Measurements from ENCODE around the gene C3.
"Not testable (repeated sequence)": the region's sequence is repeated elsewhere in the genome, so short reads cannot be mapped to it uniquely, and the experiment has no call there.

The C3 gene

DNA sequence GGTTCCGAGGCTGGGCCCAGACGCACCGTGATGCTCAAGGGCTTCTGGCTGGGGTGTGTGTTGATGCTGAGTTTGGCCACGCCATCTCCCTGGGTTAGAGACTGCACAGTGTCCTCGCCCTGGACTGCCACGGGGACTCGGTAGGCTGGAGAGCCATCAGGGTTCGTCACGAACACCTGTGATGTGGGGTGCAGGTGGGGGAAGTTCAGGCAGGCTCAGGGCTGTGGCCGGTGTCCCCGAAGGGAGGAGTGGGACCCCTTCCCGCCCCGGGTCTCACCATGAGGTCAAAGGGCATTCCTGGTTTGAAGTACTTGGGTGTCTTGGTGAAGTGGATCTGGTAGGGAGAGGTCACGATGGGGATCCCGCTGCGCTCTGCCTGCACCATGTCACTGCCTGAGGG is 8.2 kb downstream of the C3 start:
- DNase-seq, result no peak

DNA sequence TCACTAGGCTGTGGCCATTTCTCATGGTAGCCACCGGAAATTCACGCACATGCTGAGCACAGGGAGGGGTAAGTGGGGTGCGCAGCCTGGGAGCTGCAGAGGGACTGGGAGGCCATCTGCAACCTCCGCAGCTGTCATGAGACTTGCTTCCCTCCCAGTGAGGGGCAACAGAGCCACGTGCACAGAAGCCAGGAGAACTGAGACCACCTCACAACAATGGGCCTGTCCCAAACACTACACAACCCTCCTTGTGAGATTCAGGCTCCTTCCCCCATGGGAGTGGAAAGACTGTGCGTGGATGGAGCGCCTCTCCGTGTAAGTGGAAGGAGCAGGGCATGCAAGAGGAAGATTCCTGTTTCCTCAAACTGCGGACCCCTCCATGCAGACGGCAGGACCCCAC is 8.8 kb downstream of the C3 start:
- DNase-seq, result no peak

DNA sequence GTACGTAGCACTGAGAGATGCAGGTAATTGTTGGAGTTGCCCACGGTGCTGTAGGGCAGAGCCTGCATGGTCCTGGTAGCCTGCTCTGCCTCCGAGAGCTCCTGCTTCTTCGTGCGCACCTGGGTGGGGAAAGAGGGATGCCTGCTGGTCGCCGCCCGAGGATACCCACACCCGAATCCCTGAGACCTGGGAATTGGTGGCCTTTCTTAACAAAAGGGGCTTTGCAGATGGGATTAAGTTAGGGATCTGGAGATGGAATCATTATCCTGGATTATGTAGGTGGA is 9.4 kb downstream of the C3 start:
- DNase-seq, result no peak

DNA sequence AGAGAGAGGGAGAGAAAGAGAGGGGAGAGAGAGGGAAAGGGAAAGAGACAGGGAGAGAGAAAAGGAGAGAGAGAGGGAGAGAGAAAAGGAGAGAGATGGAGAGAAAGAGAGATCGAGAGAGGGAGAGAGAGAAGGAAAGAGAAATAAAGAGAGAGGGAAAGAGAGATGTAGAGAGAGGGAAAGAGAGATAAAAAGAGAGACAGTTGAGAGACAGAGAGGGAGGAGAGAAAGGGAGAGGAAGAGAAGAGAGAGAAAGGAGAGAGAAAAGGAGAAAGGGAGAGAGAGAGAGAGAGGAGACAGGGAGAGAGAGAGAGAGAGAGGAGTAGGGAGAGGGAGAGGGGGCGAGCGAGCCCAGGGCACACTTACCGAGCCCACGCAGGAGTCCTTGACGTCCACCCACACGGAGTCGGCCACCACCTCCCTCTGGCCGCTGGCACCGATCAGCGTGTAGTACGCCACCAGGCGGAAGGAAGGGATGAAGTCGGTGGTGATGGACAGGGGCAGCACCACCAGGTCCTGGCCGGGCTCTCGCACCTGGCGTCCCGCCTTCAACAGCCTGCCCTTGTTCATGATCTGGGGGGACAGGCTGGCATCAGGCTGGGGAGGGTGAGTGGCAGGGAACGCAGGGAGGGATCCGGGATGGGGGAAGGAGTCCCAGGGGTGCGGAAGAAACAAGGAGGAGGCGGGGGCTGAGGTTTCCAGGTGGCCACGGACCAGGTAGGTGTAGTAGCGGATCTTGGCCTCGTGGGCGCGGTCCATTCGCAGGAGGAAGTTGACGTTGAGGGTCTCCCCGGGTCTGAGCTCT is 10.0 kb downstream of the C3 start:
- no peak for DNase-seq

DNA sequence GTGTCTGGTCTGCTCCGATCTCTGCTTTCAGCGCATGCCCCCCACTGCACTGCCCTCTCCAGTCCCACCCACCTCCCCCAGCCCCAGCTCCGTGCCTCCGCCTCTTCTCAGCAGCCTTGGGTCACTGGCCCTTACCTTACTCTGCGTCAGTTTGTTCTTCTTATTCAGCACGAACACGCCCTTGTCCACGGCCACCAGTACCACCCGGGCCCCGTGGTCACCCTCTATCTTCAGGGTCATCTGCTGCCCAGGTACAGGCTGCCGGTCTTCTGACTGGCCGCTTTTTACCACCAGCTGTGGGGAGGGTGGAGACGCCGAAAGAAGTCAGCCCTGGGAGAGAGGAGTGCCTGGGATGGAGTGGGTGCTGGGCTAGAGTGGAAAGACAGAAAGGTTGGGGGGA is 10.9 kb downstream of the C3 start:
- no peak for DNase-seq

DNA sequence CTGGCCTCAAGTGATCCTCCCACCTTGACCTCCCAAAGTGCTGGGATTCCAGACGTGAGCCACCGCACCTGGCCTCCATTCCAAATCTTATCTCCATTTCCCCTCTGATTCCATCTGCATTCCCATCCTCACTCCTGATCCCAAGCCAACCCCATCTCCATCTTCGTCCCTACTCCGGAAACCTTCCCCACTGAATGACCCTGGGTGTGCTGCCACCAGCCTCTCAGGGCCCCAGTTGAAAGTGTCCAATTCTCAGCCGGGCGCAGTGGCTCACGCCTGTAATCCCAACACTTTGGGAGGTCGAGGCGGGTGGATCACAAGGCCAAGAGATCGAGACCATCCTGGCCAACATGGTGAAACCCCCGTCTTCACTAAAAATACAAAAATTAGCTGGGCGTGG is 11.5 kb downstream of the C3 start:
- not testable (repeated sequence) for DNase-seq

DNA sequence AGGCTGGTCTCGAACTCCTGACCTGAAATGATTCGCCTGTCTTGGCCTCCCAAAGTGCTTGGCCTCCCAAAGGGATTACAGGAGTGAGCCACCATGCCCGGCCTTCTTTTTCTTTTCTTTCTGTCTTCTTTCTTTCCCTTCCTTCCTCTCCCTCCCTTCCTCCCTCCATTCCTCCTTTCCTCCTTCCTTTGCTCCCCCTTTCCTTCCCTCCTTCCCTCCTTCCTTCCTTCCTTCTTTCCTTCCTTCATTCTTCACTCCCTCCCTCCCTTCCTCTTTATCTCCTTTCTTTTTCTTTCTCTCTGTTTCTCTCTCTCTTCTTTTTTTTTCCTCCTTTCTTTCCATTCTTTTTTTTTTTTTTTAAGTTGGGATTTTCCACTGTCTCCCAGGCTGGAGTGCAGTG is 12.1 kb downstream of the C3 start:
- DNase-seq, result no peak

DNA sequence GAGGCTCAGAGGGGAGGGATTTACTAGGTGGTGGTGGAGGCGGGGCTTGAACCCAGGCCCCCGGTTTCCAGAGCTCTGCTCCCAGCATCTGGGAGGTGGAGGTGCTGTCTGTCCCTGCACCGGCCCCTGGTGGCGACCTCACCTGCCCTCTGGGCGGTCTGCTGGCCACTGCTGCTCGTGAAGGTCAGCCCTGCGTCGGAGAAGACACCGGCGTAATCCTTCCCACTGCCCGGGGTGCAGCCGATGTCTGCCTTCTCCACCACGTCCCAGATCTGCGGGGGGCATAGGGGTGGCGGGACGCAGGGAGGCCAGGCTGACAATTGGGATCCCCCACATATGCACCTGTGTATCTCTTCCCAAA is 12.8 kb downstream of the C3 start:
- no peak for DNase-seq

DNA sequence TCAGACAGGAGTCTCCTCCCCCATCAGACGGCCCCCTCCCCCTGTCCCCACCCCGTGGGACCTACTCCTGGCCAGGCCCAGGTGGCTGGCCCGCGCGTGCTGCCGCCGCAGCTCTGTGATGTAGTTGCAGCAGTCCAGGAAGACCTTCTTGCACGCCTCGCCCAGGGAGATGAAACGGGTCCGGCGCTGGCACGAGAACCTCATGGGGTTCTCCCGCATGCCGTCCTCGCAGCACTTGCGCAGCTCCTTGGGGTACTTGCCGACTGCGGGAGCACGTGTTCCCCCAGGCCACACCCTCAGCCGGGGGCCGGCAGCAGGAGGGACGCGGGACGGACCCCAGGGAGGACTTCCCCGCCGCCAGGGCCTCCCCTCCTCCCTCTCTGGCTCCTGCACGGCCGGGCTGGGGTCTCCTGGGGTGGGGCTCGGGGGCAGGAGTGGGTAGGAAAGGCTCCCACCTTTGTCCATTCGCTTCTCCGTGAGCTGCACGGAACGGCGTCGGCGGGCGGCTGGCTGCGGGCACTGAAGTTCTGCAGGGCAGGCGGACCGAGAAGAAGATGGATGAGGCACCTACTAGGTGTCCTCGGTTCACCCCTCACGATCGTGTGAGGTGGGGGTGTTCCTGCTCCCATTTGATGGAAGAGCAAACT is 13.3 kb downstream of the C3 start:
- DNase-seq, result no peak

DNA sequence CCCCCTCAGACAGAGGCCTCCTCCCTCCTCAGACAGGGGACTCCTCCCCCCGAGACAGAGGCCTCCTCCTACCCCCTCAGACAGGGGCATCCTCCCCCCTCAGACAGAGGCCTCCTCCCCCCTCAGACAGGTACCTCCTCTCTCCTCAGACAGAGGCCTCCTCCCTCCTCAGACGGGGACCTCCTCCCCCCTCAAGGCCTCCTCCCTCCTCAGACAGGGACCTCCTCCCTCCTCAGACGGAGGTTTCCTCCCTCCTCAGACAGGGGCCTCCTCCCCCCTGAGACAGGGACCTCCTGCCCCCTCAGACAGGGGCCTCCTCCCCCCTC is 13.9 kb downstream of the C3 start:
- no peak for DNase-seq

DNA sequence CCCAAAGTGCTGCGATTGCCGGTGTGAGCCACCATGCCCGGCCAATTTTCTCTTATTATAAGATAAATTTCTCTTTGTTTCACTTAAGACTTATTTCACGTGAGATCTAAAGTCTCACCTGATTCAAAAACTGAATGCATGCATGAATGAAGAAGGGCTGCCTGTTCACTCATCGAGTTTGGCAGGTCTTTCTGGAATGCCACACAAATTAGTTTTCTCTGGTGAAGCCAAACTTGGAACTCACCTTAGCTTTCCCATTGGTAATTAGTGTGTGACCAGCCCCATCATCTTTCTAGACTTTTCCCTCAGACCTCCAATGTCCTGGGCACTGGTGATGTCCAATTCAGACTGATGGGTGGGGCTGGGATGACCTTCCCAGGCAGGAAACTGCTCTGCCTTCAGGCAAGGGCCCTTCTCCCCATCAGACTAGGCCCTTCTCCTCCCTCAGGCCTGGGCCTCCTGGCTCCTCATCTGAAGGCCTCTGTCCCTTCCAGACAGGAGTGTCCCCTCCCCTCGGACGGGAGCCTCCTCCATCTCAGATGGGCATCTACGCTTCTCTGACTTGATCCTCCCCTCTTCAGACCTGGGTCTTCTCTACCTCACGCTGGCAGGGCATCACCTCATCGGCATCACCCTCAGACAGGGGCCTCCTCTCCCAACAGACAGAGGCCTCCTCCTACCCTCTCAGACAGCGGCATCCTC is 14.4 kb downstream of the C3 start:
- no peak for DNase-seq

DNA sequence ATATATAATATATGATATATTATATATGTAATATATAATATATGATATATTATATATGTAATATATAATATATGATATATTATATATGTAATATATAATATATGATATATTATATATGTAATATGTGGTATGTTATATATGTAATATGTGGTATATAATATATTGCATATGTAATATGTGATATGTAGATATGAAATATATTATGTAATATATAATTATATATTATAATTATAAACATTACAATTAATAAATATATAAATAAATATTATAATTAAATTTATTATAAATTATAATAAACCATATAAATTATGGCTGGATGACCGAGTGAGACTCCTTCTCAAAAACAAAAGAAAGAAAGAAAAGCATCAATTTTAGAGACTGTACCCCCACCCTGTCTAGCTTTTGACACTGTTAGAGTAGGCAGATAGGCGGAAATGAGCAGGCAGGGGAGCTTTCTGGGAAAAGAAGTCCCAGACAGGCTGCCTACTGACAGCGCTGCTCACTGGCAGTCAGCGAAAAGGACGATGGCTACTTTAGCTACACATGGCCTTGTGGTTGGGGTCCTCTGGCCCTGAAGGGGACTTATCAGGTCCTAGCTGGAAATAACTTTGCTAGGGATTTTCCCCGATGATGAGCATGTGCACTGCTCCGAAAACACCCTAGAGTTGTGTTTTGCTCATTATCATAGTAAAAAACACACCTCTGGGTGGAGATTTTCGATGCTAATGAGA is 19.7 kb downstream of the C3 start:
- no peak for DNase-seq

DNA sequence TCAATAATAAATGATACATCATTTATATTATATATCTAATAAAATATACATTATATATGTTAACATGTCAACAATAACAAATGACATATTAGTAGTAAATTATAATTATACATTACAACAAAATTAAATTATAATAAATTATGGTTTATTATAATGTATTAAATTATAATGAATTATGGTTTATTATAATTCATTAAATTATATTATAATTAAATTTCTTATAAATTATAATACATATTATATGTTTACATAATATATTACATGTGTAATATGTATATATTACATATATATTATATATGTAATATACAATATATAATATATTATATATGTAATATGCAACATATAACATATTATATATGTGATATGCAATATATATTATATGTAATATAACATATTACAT is 20.5 kb downstream of the C3 start:
- DNase-seq, result no peak

DNA sequence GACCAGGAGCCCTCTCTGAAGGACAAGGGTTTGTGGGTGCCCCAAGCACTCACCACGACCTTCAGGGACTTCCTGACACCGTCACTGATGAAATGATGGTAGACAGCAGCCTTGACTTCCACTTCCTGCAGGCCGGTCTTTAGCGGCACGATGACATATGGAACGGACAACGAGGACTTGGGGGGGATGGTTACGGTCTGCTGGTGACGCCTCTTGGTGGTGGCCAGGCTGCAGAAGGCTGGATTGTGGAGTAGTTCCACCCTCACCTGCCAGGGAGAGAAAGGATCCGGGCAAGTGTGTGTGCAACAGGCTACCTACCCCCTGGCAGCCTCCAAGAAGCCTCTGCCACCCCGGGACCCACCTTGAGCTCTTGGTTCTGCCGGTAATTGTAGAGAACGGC is 23.2 kb downstream of the C3 start:
- no peak for DNase-seq

DNA sequence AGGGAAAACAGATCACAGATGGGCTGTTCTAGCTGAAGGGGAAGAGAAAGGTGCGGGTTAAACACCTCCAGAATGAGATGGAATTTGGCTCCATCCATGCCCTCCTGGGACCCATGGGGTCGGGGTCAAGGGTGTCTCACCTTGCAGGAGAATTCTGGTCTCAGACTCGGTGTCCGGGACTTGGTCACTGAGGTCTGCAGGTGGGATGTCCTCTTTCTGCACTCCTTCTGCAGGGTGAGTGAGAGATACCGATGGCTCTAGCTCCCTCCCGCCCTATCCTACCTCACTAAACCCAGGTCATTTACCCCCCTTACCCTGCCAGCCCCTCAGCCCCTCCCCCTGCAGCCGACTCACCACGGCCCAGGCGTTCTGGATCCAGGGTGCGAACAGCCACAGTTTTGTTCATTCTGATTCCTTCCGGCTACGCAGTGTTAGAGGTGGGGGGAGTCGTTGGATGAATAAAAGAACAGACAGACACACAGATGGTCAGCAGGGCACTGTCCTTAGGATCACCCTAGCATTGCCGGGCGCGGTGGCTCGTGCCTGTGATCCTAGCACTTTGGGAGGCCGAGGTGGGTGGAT is 24.1 kb downstream of the C3 start:
- no peak for DNase-seq

DNA sequence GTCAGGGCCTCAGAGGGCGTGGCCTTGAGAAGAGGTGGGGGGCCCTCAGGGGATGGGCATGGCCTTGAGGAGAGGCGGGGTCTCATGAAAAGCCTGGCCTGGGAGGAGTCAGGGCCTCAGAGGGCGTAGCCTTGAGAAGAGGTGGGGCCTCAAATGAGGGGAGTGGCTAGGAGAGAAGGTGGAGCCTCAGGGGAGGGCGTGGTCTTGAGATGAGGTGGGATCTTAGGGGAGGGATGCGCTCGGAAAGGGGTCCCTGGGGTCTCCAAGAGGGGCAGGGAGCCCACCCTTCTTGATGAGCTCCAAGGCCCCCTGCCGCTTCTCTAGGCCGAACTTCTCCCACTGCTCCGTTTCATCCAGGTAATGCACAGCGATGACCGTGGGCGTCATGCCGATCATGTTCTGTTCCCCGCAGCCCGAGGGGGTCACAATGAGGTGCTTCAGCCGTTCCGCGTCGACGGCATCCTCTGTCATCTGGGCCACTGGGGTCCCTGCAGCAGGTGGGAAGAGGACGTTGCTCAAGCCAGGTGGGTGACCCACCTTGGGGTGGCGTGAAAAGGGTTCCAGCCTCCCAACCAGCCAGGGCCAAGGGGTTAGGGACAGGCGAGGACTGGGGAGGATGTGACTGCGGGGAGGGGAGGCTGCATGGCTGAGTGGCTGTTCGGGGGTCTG is 26.2 kb downstream of the C3 start:
- no peak for DNase-seq

DNA sequence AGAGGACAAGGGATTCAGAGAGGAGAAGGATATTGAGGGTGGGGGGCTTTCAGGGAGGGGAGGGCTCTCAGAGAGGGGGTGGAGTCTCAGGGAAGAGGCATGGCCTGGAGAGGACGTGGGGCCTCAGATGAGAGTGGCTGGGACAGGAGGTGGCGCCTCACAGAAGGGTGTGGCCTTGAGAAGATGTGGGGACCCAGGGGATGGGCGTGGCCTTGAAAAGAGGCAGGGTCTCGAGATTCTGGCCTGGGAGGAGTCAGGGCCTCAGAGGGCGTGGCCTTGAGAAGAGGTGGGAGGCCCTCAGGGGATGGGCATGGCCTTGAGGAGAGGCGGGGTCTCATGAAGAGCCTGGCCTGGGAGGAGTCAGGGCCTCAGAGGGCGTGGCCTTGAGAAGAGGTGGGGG is 26.8 kb downstream of the C3 start:
- no peak for DNase-seq

DNA sequence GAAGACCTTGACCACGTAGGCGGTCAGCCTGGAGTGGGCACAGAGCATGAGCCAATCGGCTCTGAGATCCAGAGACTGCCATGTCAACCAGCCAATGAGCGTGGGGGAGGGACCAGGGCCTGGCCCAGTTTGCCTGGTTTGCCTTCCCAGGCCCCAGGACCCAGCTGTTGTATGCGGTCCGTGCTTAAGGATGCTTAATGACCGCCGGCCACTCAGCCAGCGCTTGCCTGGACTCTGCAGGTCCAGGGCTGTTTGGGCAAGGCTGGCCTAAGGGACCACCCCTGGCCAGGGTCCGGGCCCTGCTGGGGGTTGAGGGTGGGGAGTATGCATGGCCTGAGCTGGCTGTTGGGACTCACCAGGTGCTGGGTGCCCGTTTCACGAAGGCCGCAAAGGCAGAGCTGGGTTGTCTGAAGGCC is 27.4 kb downstream of the C3 start:
- DNase-seq, result no peak

DNA sequence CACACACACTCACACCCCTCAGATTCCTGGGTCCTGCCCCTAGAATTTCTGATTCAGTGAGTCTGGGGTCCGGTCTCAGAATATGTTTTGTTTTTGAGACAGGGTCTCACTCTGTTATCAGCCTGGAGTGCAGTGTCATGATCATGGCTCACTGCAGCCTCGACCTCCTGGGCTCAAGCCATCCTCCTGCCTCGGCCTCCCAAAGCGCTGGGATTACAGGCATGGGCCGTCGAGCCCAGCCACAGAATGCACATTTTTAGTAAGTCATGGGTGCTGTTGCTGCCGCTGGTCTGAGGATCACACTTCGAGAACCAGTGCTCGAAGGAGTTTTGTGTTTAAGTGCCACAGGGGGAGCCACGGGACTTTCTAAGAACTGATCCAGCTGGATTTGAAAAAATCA is 28.4 kb downstream of the C3 start:
- no peak for DNase-seq

DNA sequence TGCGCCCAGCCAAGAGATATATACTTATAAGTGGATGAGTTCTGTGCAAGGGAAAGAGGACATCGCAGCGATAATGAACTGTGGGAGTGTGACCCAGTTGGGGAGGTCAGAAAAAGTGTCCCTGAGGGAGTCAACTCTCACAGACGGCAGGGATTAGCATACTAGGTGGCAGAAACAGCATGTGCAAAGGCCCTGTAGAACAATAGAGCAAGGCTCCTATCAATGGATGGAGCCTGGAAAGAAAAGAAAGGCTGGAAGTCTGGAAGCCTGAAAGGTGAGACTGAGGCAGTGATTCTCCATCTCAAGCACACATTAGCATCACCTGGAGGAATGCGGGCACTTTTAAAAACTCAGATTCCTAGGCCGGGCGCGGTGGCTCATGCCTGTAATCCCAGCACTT is 29.1 kb downstream of the C3 start:
- no peak for DNase-seq

DNA sequence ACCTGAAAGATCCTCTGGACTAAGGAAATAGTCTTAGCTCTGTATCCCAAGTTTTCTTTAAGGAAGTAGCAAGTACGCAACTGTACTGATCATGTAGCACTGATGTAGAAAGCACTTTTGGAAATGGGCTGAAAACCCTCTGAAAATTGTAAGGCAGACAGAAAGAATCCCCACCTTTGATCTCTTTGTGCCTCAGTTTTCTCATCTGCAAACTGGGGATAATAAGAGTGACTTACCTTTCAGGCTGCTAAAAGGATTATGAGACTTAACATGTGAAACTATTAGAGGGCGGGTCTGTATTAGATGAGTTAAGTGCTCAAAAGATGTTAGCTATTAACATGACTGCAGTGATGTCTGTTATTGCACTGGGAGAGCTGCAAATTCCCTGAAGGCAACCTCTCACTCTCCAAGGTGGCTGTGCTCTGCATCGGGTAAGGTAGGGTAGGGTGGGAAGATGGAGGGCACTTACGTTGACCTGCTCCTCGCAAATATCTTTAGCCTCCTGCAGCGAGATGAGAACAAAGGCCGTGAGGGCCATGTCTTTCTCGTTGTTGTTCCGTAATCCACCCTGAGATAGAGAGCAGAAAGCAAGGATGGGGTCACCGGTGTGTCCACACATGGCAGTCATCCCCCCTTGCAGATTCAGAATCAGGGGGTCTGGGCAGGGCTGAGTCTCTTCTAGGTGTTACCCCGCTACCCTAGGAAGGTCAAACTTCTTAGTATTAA is 30.1 kb downstream of the C3 start:
- DNase-seq, result no peak

DNA sequence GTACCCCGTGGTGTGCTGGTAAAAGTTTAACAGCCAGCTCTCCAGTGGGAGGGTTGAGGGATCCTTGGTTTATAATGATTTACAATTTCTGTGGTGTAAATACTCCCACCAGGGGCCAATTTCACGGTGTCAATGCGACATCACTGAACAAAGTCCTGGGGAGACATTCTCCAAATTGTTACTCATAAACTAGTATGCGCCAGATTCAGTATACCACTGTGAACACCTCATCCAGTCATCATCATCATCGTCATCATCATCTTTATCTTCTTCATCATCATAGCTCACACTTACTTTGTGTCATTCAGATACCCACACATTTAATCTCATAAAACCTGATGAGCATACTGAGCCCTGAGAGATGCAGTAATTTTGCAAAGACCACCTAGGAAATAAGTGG is 33.3 kb downstream of the C3 start:
- DNase-seq, result no peak
